HG03103 (cell line): ENCODE measurements around the gene ATG4D.
"Not testable (repeated sequence)": the region's sequence is repeated elsewhere in the genome, so short reads cannot be mapped to it uniquely, and the experiment has no call there.

ENCODE experiments used
- ATAC-seq: cut with Tn5 transposase; IDR thresholded peaks from one replicate; pipeline ENCODE4 v1.9.1; 2021; ENCODE audit warnings: low read depth; ENCODE audit not compliant: unreplicated experiment

ATG4D gene

GRCh38 chr19:10573793-10574192 lies 30.1 kb downstream of the ATG4D start:
- not testable (repeated sequence) for ATAC-seq

GRCh38 chr19:10574462-10574861 lies 30.8 kb downstream of the ATG4D start:
- ATAC-seq: no peak

GRCh38 chr19:10575011-10575716 lies 31.5 kb downstream of the ATG4D start:
- no peak for ATAC-seq

GRCh38 chr19:10577951-10578350 lies 34.2 kb downstream of the ATG4D start:
- no peak for ATAC-seq

- no peak for ATAC-seq
Measured at GRCh38 chr19:10580979-10581631, 37.4 kb downstream of the ATG4D start.

- ATAC-seq: no peak
Measured at GRCh38 chr19:10582091-10582490, 38.4 kb downstream of the ATG4D start.

- ATAC-seq: no peak
Measured at GRCh38 chr19:10583036-10583776, 39.5 kb downstream of the ATG4D start.

- no peak for ATAC-seq
Measured at GRCh38 chr19:10586396-10586795, 42.7 kb downstream of the ATG4D start.

GRCh38 chr19:10587022-10587838 lies 43.5 kb downstream of the ATG4D start, which contains the start of gene AP1M2:
AP1M2 (minus strand) TSS chr19:10587312; CDS start chr19:10587231, 81 bp downstream.
- ATAC-seq: no peak

GRCh38 chr19:10587839-10588150 lies 44.1 kb downstream of the ATG4D start:
- ATAC-seq: no peak

GRCh38 chr19:10593148-10593547 lies 49.4 kb downstream of the ATG4D start:
- no peak for ATAC-seq

- ATAC-seq: no peak
Measured at GRCh38 chr19:10593820-10594637, 50.3 kb downstream of the ATG4D start.

- no peak for ATAC-seq
Measured at GRCh38 chr19:10600149-10600548, 56.4 kb downstream of the ATG4D start.

GRCh38 chr19:10601999-10602329 lies 58.3 kb downstream of the ATG4D start:
- no peak for ATAC-seq

- peak; percentile 66 for ATAC-seq
Measured at GRCh38 chr19:10602330-10603083, 58.8 kb downstream of the ATG4D start.
